Stimulated activated CD8-positive, alpha-beta memory T cell treated with anti-CD3 and anti-CD28 coated beads, Interleukin-12 subunit alpha, Interleukin-12 subunit beta, amount 100 ng/mL, for 24 hours (primary cell): Measurements from ENCODE around the gene HAPLN3.
A peak's percentile ranks its signal among the peaks of the same experiment; 100 is the strongest.
"Not testable (repeated sequence)": the region's sequence is repeated elsewhere in the genome, so short reads cannot be mapped to it uniquely, and the experiment has no call there.

Experiments
- DNase-seq: peaks from one replicate; pipeline ENCODE4 v3.0.0-alpha.2; 2020; ENCODE audit errors: extremely low read depth

Gene HAPLN3

GRCh38 chr15:88894819-88895767 is at the start of gene HAPLN3:
TSS of gene HAPLN3 (minus strand) at chr15:88895544. CDS start at chr15:88887298, 8,246 bp downstream.
- peak; percentile 31 for DNase-seq

- DNase-seq: no peak
Observed at GRCh38 chr15:88940110-88940675, 44.8 kb upstream of the HAPLN3 start.

- no peak for DNase-seq
Observed at GRCh38 chr15:88939486-88939806, 44.1 kb upstream of the HAPLN3 start.

GRCh38 chr15:88938802-88939485 is 43.6 kb upstream of the HAPLN3 start:
- DNase-seq: no peak

- not testable (repeated sequence) for DNase-seq
Observed at GRCh38 chr15:88934449-88934848, 39.1 kb upstream of the HAPLN3 start.

- no peak for DNase-seq
Observed at GRCh38 chr15:88932875-88933330, 37.6 kb upstream of the HAPLN3 start.

- no peak for DNase-seq
Observed at GRCh38 chr15:88932271-88932874, 37.0 kb upstream of the HAPLN3 start.

- DNase-seq: no peak
Observed at GRCh38 chr15:88930579-88930978, 35.2 kb upstream of the HAPLN3 start.

- DNase-seq: not testable (repeated sequence)
Observed at GRCh38 chr15:88929358-88930098, 34.2 kb upstream of the HAPLN3 start.

GRCh38 chr15:88928192-88928591 is 32.8 kb upstream of the HAPLN3 start:
- DNase-seq: not testable (repeated sequence)

GRCh38 chr15:88925648-88926047 is 30.3 kb upstream of the HAPLN3 start:
- DNase-seq: not testable (repeated sequence)

GRCh38 chr15:88920892-88921435 is 25.6 kb upstream of the HAPLN3 start:
- DNase-seq: not testable (repeated sequence)

- no peak for DNase-seq
Observed at GRCh38 chr15:88920186-88920891, 25.0 kb upstream of the HAPLN3 start.

GRCh38 chr15:88918738-88919137 is 23.4 kb upstream of the HAPLN3 start:
- DNase-seq: no peak

- no peak for DNase-seq
Observed at GRCh38 chr15:88917760-88918159, 22.4 kb upstream of the HAPLN3 start.

GRCh38 chr15:88915354-88915753 is 20.0 kb upstream of the HAPLN3 start:
- DNase-seq: no peak

GRCh38 chr15:88913850-88914169 is 18.5 kb upstream of the HAPLN3 start:
- DNase-seq: no peak

GRCh38 chr15:88913017-88913849 is 17.9 kb upstream of the HAPLN3 start, which contains the start of gene MFGE8:
TSS of gene MFGE8 (minus strand) at chr15:88913379. CDS start at chr15:88913319, 60 bp downstream.
- peak; percentile 49 for DNase-seq

GRCh38 chr15:88912500-88912921 is 17.2 kb upstream of the HAPLN3 start:
- no peak for DNase-seq

GRCh38 chr15:88911766-88912118 is 16.4 kb upstream of the HAPLN3 start:
- no peak for DNase-seq
